HCT116 (cell line): Measurements from ENCODE around the gene SMIM10L2A.
A peak's percentile ranks its signal among the peaks of the same experiment; 100 is the strongest.

Source experiments
- CEBPB ChIP-seq: IDR thresholded peaks from 2 replicates; pipeline ENCODE4 v1.6.1; 2012; ENCODE audit warnings: low read depth
- EGR1 ChIP-seq: IDR thresholded peaks from 2 replicates; pipeline ENCODE4 v1.6.1; 2012; ENCODE audit warnings: low read depth
- EZH2 ChIP-seq: fragments of 200-600 bp; sonication (generic); IDR thresholded peaks from 2 replicates; pipeline ENCODE4 v1.6.1; 2017; ENCODE audit warnings: antibody characterized with exemption, mixed run types
- POLR2A ChIP-seq: IDR thresholded peaks from 2 replicates; pipeline ENCODE4 v1.7.0; 2011; ENCODE audit warnings: borderline replicate concordance; ENCODE audit not compliant: insufficient read depth, insufficient read length; ENCODE audit errors: extremely low read depth
- RAD21 ChIP-seq: IDR thresholded peaks from 2 replicates; pipeline ENCODE4 v1.6.1; 2012; ENCODE audit warnings: low read depth, mild to moderate bottlenecking
- YY1 ChIP-seq: IDR thresholded peaks from 2 replicates; pipeline ENCODE4 v1.6.1; 2011; ENCODE audit warnings: low read length, low read depth, moderate library complexity, mild to moderate bottlenecking; ENCODE audit not compliant: insufficient replicate concordance; ENCODE audit errors: extremely low read depth
- ZNF274 ChIP-seq: fragments of 200-500 bp; sonication (Bioruptor generic); IDR thresholded peaks from 2 replicates; pipeline ENCODE4 v1.6.1; 2014; ENCODE audit warnings: mild to moderate bottlenecking, low read depth, low read length, inconsistent platforms
- TF ChIP-seq, protein P1 (sequence below), 3 experiments: fragments of 200-600 bp in 1 of 3; sonication (generic) in 1 of 3; IDR thresholded peaks in 2 of 3; conservative IDR thresholded peaks in 1 of 3; 2 replicates each; pipeline ENCODE4 v1.5.1; 2012 to 2017; ENCODE audit warnings: low read depth in 2 of 3, low read length in 2 of 3, antibody characterized with exemption in 1 of 3, borderline replicate concordance in 1 of 3, control low read depth in 1 of 3, mild to moderate bottlenecking in 1 of 3, mixed read lengths in 1 of 3, mixed run types in 1 of 3, moderate library complexity in 1 of 3; ENCODE audit not compliant: insufficient read depth in 1 of 3
- TF ChIP-seq, protein P2 (sequence below): IDR thresholded peaks from 2 replicates; pipeline ENCODE4 v1.6.1; 2012
- TF ChIP-seq, protein P3 (sequence below): IDR thresholded peaks from 2 replicates; pipeline ENCODE4 v1.6.1; 2011; ENCODE audit warnings: mild to moderate bottlenecking, low read length, moderate library complexity; ENCODE audit not compliant: insufficient replicate concordance; ENCODE audit errors: extremely low read depth

DNA sequence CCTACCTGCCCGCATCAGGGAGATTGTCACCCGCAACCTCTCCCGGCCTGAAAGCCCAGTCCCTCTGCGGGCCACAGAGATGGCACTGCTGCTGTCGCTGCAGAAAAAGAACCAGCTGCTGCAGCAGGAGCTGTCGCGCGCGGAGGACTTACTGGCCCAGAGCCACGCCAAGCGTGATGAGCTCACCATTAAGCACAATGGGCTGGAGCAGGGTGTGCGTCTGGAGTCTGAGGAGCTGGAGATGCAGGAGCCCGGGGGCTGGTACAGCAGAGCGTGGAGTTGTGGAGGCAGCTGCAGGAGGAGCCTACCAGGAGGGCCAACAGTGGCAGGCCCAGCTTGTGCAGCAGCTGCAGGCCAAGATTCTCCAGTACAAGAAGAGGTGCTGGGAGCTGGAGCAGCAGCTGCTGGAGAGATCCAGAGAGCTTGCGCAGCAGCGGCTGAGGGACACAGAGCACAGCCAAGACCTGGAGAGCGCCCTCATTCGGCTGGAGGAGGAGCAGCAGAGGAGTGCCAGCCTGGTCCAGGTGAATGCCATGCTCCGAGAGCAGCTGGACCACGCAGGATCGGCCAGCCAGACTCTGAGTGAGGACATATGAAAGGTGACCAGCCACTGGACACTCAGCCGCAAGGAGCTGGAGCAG lies 11.3 kb downstream of the SMIM10L2A start:
- TF ChIP-seq, protein P1, sequence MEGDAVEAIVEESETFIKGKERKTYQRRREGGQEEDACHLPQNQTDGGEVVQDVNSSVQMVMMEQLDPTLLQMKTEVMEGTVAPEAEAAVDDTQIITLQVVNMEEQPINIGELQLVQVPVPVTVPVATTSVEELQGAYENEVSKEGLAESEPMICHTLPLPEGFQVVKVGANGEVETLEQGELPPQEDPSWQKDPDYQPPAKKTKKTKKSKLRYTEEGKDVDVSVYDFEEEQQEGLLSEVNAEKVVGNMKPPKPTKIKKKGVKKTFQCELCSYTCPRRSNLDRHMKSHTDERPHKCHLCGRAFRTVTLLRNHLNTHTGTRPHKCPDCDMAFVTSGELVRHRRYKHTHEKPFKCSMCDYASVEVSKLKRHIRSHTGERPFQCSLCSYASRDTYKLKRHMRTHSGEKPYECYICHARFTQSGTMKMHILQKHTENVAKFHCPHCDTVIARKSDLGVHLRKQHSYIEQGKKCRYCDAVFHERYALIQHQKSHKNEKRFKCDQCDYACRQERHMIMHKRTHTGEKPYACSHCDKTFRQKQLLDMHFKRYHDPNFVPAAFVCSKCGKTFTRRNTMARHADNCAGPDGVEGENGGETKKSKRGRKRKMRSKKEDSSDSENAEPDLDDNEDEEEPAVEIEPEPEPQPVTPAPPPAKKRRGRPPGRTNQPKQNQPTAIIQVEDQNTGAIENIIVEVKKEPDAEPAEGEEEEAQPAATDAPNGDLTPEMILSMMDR (IDR thresholded peaks at IDR 0.05 in 2 of 3, conservative IDR thresholded peaks at IDR 0.05 in 1 of 3; ENCODE audit: borderline replicate concordance in 1 of 3, insufficient read depth in 1 of 3, low read depth in 2 of 3, low read length in 2 of 3) = peak in 1 of 3 experiments; percentile 18; a peak in 1 of 6 replicates
- TF ChIP-seq POLR2A (no peak), EZH2 (no peak), EGR1 (no peak), RAD21 (no peak), YY1 (no peak), ZNF274 (no peak), CEBPB (no peak)
- TF ChIP-seq, protein P2, sequence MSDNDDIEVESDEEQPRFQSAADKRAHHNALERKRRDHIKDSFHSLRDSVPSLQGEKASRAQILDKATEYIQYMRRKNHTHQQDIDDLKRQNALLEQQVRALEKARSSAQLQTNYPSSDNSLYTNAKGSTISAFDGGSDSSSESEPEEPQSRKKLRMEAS = no peak
- TF ChIP-seq, protein P3, sequence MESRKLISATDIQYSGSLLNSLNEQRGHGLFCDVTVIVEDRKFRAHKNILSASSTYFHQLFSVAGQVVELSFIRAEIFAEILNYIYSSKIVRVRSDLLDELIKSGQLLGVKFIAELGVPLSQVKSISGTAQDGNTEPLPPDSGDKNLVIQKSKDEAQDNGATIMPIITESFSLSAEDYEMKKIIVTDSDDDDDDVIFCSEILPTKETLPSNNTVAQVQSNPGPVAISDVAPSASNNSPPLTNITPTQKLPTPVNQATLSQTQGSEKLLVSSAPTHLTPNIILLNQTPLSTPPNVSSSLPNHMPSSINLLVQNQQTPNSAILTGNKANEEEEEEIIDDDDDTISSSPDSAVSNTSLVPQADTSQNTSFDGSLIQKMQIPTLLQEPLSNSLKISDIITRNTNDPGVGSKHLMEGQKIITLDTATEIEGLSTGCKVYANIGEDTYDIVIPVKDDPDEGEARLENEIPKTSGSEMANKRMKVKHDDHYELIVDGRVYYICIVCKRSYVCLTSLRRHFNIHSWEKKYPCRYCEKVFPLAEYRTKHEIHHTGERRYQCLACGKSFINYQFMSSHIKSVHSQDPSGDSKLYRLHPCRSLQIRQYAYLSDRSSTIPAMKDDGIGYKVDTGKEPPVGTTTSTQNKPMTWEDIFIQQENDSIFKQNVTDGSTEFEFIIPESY = no peak
